Activated T-cell treated with anti-CD3 and anti-CD28 coated beads for 24 hours (primary cell): Measurements from ENCODE around the gene KCTD4.
"Not testable (repeated sequence)": the region's sequence is repeated elsewhere in the genome, so short reads cannot be mapped to it uniquely, and the experiment has no call there.

Experiments
- DNase-seq: peaks from one replicate; pipeline ENCODE4 v3.0.0-alpha.2; 2020; ENCODE audit warnings: low read depth

KCTD4 gene

DNA sequence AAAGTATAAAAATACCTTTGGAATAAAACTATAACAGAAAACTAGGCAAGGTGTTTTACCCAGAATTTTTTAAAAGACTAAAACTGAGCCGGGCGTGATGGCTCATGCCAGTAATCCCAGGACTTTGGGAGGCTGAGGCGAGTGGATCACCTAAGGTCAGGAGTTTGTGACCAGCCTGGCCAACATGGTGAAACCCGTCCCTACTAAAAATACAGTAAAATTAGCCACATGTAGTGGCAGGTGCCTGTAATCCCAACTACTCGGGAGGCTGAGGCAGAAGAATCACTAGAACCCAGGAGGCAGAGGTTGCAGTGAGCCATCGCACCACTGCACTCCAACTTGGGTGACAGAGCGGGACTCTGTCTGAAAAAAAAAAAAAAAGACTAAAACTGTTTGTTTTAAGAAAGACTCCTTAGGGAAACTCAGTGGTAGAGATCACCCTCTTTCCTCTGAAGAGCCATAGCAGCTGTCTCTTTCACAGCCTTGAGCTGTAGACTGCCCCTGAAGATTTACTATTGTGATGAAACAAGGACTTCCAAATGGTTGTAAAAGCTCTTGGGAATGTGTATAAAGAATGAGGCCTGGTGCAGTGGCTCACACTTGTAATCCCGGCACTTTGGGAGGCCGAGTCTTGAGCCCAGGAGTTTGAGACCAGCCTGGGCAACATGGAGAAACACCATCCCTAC, 14.7 kb upstream of the KCTD4 start:
- DNase-seq: no peak

DNA sequence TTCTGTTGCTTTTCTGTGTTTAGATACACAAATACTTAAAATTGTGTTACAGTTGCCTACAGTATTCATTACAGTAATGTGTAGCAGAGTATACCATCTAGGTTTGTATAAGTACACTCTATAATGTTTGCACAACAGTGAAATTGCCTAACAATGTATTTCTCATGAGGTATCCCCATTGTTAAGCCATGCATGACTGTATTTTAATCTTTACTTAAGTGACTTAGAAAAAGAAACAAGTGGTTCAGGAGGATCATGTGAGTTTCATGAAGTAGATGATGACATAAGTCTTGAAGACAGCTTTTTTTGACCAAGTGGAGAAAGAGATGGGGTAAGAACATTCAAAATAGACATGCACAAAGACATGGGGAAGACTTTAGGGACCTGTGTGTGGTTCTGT, 8.4 kb upstream of the KCTD4 start:
- no peak for DNase-seq

DNA sequence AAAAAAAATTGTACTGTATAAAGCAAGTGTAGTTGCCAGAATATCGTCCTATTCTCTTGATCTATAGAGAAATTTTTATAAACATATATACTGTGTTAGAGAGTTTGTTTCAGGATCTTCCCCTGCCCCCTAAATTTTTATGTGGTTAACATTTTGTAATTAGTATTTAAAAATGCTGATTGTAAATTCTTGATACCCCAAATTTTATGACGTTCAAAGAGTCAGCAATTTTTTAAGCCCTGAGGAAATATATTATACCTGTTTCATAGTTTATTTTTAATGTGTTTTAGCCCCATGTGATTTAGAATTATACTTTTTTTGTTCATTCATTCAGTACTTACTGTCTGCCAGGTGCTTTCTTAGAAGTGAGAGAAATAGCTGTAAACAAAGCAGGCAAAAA, 7.3 kb upstream of the KCTD4 start:
- DNase-seq: no peak

DNA sequence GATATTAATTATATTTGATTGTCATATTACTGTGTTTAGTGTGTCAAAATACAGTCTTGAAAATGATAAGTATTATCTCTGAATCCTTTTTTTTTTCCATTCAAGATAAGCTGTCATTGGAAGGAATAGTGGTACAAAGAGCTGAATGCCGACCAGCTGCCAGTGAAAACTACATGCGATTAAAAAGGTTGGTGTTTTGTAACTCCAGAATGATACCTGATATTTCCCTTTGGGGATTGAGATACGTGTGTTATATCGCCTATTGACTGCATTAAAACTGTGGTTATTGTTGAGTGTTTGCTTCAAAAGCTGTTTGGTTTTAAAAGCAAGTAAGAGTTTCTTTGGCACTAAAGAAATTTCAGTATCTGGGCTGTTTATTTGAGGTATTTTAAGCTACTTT, 6.5 kb upstream of the KCTD4 start:
- DNase-seq: no peak

DNA sequence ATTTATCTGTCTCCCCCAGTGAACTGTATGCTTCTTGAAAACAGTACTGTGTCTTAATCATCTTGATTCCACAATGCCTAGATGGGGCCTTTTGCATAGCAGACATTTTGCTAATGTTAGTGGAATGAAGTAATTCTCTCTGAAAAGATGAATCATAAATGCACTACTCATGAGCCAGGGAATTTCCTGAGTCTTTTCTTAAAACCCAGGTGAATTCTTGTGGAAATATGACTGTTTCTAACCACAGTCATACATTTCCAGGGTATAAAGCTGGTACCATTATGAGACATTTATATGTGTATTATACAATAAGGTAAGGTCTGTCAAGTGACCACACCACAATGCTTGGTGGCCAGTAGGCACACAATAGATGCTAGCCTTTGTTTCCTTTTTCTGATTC, 5.5 kb upstream of the KCTD4 start:
- no peak for DNase-seq

DNA sequence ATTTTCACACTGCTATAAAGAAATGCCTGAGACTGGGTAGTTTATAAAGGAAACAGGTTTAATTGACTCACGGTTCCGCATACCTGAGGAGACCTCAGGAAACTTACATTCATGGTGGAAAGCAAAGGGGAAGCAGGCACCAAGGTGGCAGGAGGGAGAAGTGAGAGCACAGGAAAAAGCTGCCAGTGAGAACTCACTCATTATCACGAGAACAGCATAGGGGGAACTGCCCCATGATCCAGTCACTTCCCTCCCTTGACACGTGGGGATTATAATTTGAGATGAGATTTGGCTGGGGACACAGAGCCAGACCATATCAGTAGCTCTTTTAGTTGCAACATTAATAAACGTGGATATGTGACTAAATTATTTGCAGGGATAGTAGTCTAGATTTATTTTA, 4.3 kb upstream of the KCTD4 start:
- no peak for DNase-seq

DNA sequence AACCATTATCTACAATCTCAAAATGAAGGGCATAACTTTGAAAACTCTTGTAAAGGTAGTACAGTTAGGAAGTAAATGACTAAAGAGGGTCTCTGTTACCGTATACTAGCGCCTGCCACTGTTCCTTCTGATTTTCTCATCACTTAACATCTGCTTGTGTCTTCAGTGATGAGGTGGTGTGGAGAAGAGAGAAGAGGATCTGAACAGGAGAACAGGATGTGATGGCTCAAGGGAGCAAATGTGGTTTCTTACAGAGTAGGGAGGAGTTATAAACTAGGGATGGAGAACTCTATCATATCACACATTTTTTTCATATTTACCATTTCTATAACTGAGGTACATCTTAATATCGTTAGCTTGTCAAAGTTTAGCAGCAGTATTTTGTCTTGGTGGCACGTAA, 1.1 kb downstream of the KCTD4 start:
- no peak for DNase-seq

DNA sequence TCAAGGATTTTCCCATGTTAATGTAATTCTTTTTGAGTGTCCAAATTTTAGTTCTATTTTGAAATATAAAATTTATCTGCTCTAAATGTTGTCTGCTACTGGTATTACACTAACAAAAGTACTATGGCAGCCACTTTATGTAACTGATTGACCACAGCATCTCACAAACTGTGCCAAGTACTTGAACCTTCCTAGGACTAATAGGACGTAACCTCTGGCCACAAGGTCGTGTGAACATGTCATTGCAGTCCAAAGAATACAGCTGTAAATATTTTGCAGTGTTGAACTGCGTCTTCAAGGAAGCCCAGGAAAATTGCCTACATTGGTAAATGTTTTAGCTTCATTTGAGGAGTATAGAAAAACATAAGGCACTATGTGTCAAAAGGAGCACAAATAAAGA, 1.9 kb downstream of the KCTD4 start:
- no peak for DNase-seq

DNA sequence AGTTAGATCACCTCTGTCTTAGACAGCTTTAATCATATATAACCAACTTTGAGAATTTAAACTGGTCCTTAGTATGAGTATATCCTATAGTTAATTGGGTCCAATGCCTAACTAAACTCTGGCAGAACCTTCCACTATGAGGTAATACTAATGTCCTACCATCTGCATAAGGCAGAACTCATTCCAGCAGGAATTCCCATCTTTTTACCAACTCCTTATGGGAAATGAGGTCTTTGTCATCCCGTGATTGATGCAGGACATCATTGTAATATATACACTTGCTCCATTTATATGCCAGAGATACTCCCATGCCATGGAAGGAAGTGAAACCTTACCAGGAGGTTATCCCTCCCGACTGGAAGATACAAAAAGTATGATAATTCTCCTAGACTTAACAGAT, 2.8 kb downstream of the KCTD4 start:
- DNase-seq: no peak

DNA sequence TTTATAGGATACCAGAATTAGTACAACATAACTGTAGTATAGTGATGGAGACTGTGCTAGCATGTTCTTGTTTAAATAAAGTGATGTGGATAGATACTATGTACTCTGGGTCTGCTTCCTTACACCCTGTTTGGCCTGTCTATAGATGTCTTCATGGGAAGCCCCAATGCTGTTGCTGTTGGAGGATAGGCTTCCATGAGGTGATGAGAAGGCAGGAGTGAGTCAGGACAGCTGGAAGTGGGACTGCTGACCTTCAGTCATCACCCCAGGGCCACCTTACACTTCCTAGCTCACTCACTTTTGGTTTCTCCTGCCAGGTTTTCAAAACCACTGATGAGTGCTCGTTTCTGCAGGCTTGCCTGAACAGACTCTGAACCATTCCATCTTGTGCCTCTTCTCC, 4.2 kb downstream of the KCTD4 start:
- no peak for DNase-seq

DNA sequence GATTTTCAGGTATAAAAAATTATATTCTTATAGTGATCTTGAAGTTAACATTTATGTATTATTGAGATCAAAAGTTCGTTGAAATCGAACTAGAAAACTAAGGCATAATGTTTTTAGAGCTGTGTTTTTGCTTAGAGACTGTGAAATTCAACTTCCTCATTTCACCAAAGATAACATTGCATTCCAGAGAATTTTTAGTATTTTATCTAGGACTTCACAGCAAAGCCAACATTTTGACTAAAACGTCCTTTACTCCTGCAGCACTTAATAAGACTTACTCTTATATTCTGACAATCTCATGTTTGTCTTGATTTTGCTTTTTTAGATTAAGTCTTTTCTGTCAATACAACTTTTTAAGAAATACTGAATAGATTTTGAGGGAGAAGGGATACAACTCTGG, 4.7 kb downstream of the KCTD4 start:
- no peak for DNase-seq

DNA sequence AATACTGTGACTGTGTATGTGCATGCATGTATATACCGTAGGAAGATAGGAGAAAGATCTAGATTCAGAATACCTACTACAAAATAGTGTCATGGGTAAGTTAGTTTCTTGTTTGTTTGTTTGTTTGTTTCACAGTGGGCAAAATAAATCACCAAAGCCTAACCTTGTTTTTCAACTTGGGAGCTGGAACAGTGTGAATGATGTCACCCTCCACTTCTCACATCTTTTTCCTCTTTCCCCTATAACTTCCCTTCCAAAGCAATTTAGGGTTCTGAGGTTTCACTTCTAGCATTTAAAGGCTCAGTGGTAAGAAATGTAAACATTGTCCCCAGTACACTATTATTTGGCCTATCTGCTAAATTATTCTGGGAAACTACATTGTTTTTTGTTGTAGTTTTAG, 5.4 kb downstream of the KCTD4 start:
- no peak for DNase-seq

DNA sequence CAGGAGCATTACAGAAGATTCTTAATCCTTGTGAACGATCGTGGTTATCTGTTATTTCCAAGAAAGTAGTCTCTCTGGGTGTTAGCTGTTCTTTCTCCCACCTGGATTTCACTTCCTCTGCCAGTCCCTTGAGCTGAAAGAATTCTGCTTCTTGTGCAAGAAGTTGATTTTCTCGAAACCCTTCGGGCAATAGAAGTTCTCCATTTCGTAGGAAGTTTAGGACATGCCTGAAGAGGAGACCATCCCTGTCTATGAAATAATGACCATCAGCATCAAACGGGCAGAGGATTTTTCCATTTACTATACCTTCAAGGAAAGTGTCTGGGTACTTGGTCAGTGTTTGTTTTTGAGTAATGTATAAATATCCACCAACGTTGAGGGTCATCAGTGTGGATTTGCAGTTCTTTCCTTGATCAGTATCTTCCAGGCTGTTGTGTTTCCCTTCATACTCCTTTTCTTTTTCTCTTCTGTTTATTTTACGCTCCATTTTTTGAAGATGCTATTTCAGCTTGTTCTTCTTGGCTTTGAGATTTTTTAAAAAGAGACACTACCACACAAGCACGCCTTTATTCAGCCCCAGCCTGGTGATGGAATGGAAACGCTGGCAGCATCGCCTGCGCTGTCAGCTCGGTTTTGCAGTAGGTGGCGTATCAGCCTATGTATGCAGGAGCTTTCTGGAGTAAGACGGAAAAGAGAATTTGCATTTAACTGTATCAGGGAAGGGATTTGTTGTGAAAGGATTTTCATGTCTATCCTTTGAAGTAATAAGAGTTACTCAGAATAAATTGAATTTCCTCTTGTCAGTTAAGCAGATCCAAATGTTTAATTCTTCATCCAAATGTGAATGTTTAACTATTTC, 6.5 kb downstream of the KCTD4 start:
- DNase-seq: no peak

DNA sequence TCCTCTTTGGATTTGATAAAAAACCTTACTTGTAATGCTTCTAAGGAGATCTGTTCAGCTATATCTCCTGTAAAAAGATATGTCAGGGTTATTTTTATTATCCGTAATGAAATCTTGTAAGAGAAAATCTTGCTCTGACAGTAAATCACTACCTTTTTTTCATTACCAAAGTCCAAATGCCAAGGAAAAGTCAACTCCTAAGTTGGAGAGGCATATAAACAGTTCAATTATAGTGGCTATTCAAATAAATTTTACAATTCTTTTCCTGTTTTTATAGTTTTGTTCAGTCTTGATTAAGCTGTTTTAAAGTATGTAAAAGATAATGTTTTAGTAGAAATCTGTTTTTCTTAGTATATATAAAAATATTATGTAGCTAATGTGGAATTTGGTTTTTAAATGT, 9.0 kb downstream of the KCTD4 start:
- DNase-seq: no peak

DNA sequence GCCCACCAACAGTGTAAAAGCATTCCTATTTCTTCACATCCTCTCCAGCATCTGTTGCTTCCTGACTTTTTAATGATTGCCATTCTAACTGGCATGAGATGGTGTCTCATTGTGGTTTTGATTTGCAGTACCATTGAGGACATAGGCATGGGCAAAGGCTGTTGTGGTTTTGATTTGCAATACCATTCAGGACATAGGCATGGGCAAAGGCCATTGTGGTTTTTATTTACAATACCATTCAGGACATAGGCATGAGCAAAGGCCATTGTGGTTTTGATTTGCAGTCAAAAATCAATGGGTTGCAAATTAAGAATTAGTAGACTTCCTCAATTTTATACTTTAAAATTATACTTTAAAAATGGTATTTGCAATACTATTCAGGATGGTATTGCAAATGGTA, 11.3 kb downstream of the KCTD4 start:
- DNase-seq: not testable (repeated sequence)

DNA sequence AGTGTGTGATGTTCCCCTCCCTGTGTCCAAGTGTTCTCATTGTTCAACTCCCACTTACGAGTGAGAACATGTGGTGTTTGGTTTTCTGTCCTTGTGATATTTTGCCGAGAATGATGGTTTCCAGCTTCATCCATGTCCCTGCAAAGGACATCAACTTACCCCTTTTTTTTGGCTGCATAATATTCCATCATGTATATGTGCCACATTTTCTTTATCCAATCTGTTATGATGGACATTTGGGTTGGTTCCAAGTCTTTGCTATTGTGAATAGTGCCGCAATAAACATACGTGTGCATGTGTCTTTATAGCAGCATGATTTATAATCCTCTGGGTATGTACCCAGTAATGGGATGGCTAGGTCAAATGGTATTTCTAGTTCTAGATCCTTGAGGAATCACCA, 11.8 kb downstream of the KCTD4 start:
- DNase-seq: not testable (repeated sequence)

DNA sequence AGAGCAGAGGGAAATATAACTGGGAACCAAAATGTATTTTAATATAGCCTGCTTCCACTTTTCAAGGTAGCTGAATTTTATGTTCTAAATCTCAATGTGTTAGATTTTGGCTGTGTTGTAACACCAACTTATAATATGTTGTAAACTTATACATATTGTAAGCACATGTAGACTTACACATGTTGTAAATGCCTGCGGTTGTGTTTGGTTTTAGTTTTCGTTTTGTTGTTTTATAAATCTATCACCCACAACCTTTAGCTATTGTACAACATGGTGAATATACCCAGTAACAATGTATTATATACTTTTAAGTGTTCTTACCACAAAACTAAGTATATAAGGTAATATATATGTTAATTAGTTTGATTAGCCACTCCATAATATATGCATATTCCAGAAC, 15.6 kb downstream of the KCTD4 start:
- DNase-seq: no peak

DNA sequence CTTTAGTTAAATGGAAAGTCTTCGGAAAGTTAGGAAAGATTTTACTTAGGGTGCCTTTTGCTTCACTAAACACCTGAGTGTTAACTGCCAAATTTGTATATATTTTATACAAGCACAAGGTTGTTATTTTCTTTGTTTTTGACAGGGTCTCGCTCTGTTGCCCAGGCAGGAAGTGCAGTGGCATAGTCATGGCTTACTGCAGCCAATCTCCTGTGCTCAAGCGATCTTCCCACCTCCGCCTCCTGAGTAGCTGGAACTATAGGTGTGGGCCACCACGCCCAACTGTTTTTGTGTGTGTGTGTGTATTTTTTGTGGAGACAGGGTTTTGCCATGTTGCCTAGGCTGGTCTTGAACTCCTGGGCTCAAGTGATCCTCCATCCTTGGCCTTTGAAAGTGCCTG, 16.2 kb downstream of the KCTD4 start:
- no peak for DNase-seq

DNA sequence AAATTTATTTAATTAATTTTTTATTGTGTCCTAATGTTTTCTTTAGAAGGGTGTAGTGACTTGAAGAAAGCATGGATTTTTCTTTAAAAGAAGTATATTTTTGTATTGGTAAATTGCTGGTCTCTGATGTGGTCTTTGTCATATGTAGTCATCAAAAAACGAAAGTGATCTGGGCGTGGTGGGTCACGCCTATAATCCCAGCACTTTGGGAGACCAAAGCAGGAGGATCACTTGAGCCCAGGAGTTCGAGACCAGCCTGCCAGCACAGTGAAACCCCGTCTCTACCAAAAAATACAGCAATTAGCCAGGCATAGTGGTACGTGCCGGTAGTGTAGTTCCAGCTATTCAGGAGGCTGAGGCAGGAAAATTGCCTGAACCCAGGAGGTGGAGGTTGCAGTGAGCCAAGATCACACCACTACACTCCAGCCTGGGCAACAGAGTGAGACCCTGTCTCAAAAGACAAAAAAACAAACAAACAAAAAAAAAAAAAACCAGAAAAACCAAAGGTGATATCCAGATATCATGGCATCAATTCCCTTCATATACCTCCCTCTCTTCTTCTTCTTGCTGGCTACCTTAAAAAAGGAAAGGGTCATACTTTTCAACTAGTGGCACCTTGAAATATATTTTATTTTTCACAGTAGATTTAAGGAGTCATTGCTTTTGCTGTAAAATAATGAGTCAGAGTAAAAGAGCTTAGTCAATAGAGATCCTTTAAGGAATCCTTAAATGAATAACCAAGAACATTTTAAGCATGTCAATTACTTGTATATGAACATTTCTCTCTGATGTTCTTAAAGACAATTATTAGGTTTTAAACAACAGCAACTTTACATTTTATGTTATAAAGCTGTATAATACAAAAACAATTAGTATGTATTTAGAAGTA, 19.9 kb downstream of the KCTD4 start:
- DNase-seq: no peak

DNA sequence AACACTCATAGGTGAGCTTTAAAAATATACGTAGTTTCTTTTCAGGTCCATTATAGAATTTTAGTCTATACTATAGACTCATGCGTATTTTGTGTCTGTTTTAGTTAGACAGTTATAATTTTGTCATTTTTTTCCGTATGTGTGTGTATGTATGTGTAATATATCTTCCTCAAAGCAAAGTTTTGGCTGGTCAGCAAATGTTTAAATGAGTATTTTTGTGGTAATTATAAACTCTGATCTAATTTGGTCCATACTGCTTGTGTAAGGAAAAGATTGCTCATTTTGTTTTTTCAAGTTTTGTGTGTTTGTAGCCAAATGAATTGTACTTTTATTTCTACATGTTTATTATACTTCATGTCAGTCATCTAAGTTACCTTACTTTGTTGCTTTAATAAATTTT, 20.5 kb downstream of the KCTD4 start:
- DNase-seq: no peak

DNA sequence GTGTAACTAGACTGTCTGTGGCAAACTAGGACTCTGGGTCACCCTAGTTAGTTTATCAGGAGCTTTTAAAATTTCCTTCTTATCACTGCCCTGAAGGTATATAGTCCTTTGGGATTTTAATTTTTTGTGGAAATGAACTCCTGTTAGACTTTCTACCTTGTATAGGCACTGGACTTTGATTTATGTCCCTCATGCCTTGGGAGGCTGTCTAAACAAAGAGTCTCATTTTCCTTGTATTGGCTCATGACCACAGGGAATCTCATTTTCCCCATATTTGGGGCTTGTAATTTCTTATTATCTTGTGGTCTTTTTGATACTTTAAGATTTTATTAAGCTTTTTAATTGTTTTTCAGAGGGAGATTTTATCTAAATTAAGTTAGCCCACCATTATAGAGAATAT, 21.4 kb downstream of the KCTD4 start:
- no peak for DNase-seq

DNA sequence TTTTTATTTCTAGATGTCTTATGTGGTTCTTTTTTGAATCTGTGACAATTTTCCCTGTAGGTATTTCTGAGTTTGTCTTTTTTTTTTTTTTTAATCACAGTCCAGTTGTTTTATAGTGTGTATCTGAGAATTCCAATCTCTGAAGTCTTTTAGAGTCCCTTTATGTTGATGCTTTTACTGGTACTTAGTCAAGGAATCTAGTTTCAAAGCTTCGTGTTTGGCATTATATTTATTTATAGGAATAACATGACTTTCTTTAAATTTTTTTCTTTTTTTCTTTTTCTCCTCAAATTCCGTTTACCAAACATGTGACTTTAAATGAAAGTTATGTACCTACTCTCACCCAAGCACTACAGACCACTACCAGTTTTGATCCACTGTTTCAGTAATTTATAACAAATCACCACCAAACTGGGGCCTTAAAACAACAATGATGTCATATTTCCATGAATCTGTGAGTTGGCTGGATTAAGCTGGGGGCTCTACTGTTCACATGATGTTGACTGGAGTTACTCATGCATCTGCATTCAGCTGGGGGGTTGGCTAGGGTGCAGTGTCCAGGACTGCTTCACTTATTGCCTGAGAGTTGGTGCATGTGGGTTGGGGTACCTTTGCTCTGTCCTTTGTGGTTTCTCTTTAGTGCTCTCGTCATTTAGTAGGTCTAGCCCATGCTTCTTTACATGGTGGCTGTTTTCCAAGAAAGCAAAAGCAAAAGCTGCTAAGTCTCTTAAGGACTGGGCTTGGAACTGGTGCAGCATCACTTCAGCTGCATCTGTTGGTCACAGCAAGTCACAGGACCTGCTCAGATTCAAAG, 22.3 kb downstream of the KCTD4 start:
- DNase-seq: no peak
